Epithelial cell of esophagus (primary cell): ENCODE data around the gene LMCD1.

ENCODE experiments used
- DNase-seq: peaks from one replicate; pipeline ENCODE4 v3.0.0; 2010; ENCODE audit warnings: low read depth
- H3K4me3 ChIP-seq: 2 replicates; pipeline ENCODE4 v1.5.1; 2011; ENCODE audit warnings: mild to moderate bottlenecking, low read length, control low read depth
- TF ChIP-seq, protein P1 (sequence below): IDR thresholded peaks from 2 replicates; pipeline ENCODE4 v1.5.1; 2011; ENCODE audit warnings: low read depth, mild to moderate bottlenecking, low read length, control low read depth, inconsistent platforms; ENCODE audit not compliant: insufficient read depth; ENCODE audit errors: missing control alignments

The LMCD1 gene

DNA sequence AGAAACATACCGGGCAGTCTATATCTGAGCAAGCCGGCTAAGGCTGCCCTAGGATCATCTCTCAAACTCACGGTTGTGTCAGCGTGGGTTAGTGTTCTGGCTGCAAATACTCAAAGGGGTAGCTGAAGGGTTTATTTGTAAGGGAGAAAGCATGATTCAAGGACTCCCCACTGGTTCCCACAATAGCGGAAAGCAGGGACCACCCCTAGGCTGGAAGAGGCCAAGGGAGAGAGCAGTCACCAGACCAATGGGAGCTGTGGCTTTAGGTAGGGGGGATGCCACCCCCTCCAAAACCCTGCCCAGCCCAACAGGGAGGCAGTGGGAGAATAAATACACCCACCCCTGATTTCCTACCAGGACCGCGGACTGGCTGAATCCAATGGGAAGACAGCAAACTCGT is 7.3 kb upstream of the LMCD1 start:
- DNase-seq, result no peak
- TF ChIP-seq, protein P1, sequence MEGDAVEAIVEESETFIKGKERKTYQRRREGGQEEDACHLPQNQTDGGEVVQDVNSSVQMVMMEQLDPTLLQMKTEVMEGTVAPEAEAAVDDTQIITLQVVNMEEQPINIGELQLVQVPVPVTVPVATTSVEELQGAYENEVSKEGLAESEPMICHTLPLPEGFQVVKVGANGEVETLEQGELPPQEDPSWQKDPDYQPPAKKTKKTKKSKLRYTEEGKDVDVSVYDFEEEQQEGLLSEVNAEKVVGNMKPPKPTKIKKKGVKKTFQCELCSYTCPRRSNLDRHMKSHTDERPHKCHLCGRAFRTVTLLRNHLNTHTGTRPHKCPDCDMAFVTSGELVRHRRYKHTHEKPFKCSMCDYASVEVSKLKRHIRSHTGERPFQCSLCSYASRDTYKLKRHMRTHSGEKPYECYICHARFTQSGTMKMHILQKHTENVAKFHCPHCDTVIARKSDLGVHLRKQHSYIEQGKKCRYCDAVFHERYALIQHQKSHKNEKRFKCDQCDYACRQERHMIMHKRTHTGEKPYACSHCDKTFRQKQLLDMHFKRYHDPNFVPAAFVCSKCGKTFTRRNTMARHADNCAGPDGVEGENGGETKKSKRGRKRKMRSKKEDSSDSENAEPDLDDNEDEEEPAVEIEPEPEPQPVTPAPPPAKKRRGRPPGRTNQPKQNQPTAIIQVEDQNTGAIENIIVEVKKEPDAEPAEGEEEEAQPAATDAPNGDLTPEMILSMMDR, result no peak
- H3K4me3 ChIP-seq, result no peak overlapping the region

DNA sequence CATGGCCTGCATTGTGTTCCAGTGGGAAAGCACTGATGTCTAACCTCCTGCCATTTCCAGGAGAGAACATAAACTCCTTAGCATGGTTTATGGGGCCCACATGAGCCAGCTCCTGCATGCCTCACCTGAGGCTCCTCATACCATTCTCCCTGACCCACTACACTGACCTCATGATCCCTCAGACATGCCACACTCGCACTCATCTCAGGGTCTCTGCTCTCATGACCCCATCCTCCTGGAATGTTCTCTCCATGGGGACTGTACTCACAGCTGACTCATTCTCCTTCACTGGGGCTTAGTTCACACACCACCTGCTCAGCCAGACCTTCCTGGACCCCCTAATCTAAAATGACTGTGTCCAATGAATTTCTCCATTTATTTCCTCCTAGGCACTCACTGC is 4.0 kb upstream of the LMCD1 start:
- TF ChIP-seq, protein P1, result no peak
- peak; percentile 56 for DNase-seq
- H3K4me3 ChIP-seq, result no peak overlapping the region

DNA sequence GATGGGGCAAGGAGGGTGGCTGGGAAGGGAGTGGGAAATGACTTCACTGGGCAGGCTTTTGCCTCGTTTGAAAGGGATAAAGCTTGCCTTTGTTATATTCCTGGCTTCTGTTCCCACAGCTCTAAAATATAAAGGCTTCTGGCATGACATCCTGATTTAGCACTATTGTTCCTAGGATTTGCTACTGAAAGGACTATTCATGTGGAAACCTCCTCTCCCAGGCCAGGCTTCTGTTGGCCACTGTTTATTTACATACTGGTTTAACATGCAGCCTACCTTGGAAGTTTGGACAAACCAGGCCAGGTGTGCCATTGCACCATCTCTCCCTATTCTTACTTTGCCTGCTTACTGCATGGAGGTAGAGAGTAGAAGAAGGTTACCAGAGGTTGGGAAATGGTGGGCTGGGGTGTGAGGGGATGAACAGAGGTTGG is 2.4 kb upstream of the LMCD1 start:
- DNase-seq, result no peak
- TF ChIP-seq, protein P1, result no peak
- H3K4me3 ChIP-seq, result no peak overlapping the region

DNA sequence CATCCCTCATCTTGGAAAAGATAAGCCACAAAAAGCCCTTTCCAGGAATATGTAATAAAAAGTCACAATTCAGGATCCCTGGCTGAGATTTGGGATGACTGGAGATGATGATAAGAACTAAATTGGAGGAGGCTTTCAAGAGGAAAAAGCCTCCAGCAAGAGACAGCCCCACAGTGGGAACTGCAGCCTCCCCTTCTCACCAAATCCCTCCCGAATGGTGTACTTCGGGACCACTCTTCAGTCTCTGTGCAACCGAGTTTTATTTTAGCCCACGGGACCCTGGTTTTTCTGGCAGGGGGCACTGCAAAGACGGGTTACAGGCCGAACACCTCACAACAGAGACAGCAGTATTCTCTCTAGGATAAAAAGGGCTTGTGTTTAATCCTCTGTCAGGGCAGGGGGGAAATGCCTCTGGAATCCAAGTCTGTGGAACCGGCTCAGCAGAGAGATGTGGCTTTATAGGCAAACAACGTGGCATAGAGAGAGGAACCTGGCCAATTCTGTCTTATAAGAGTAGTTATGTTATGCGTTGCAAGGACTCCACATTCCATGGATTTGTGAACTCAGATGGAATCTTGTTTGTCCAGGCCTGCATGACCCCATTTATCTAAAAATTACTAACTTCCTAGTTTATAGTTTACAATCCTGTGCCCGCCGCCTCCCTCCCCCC is 1.2 kb upstream of the LMCD1 start:
- peak; percentile 39 for DNase-seq
- H3K4me3 ChIP-seq, result no peak overlapping the region
- TF ChIP-seq, protein P1, result no peak

DNA sequence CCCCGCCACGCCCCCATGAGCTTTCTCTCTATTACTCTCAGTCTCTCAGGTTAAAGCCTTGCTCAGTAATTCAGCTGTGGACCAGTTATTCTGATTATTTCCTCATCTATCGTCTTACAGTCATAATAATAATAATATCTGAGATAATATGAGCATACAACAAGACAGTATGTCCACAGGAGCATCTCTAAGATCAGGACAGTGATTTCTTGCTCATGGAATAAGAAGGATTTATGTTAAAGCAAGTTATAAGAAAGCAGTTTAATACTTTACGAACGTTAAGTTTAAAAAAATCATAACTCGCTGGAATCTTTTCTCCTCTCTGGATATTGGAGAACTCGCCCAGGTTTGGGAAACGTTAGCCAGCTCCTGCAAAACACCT is 643 bp upstream of the LMCD1 start:
- TF ChIP-seq, protein P1, result no peak
- DNase-seq, result no peak
- peak overlapping the region; percentile 51 for H3K4me3 ChIP-seq

DNA sequence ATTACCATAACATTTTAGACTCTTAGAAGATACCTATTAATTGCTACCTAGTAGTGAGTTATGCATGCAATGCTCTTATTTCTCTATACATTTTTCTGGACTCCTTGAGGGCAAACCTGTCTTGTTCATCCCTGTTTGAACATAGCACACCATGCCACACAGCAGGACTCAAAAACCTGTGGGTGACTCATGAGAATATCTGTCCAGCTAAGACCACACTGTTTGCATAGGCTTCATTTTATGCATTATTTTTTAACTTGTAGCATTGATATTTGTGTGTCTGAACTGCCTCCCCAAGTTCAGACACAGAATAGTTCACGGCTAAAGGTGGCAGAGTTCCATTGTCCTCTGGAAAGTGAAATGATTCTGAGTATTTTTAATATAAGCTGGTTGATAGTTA is 1.8 kb downstream of the LMCD1 start:
- H3K4me3 ChIP-seq, result no peak overlapping the region
- TF ChIP-seq, protein P1, result no peak

More for the DNA sequence above, 1.8 kb downstream of the LMCD1 start:
- DNase-seq, result peak; percentile 76
